HepG2 (cell line): Measurements from ENCODE around the gene C19orf38. TPM values are rescaled to one million over a fixed set of nuclear protein-coding genes. Genes with fewer than 3 reads are reported as not detected.
A peak's percentile ranks its signal among the peaks of the same experiment; 100 is the strongest.

ENCODE experiments used
- CEBPG ChIP-seq: IDR thresholded peaks from 2 replicates; pipeline ENCODE4 v1.6.1; 2016
- KLF6 ChIP-seq: IDR thresholded peaks from 2 replicates; pipeline ENCODE4 v1.8.0; 2016; ENCODE audit warnings: missing biosample characterization, missing genetic modification reagents
- MAZ ChIP-seq, 2 experiments: sonication (generic) in 1 of 2; formaldehyde crosslinking in 1 of 2; IDR thresholded peaks; 2 replicates each; pipeline versions ENCODE4 v1.5.0 to v1.6.1; 2012 to 2020; ENCODE audit warnings: low read depth in 2 of 2, mild to moderate bottlenecking in 2 of 2, borderline replicate concordance in 1 of 2, improper control_type of control experiment in 1 of 2, low read length in 1 of 2, missing genetic modification reagents in 1 of 2, moderate library complexity in 1 of 2
- NR2F6 ChIP-seq, 2 experiments: IDR thresholded peaks; 2 replicates each; pipeline ENCODE4 v1.6.1; 2016; ENCODE audit warnings: antibody characterized with exemption in 1 of 2, mild to moderate bottlenecking in 1 of 2
- PHF21A ChIP-seq: sonication (generic); formaldehyde crosslinking; IDR thresholded peaks from 2 replicates; pipeline ENCODE4 v1.5.0; 2020; ENCODE audit warnings: mild to moderate bottlenecking, missing genetic modification reagents
- REPIN1 ChIP-seq: sonication (generic); formaldehyde crosslinking; IDR thresholded peaks from 2 replicates; pipeline ENCODE4 v1.8.0; 2022; ENCODE audit warnings: missing genetic modification reagents, low read depth, mild to moderate bottlenecking, borderline replicate concordance
- RNF2 ChIP-seq: fragments of 450-650 bp; conservative IDR thresholded peaks from 2 replicates; pipeline ENCODE4 v1.6.1; 2016; ENCODE audit warnings: low read depth
- SMARCE1 ChIP-seq: fragments of 450-650 bp; IDR thresholded peaks from 2 replicates; pipeline ENCODE4 v1.6.1; 2017; ENCODE audit warnings: borderline replicate concordance
- SNAPC2 ChIP-seq: sonication (generic); formaldehyde crosslinking; IDR thresholded peaks from 2 replicates; pipeline ENCODE4 v1.8.1; 2022; ENCODE audit warnings: mild to moderate bottlenecking, missing genetic modification reagents
- YEATS2 ChIP-seq: sonication (generic); formaldehyde crosslinking; IDR thresholded peaks from 2 replicates; pipeline ENCODE4 v1.4.0; 2020; ENCODE audit warnings: missing genetic modification reagents, borderline replicate concordance
- ZNF225 ChIP-seq: sonication (generic); formaldehyde crosslinking; IDR thresholded peaks from 2 replicates; pipeline ENCODE4 v1.4.0; 2020; ENCODE audit warnings: mild to moderate bottlenecking, missing genetic modification reagents
- ZNF564 ChIP-seq: sonication (generic); formaldehyde crosslinking; IDR thresholded peaks from 2 replicates; pipeline ENCODE4 v1.8.1; 2023; ENCODE audit warnings: mild to moderate bottlenecking, missing genetic modification reagents
- ZNF660 ChIP-seq: sonication (generic); formaldehyde crosslinking; IDR thresholded peaks from 2 replicates; pipeline ENCODE4 v1.5.1; 2020; ENCODE audit warnings: mild to moderate bottlenecking, low read depth, missing genetic modification reagents, borderline replicate concordance
- ZNF678 ChIP-seq: sonication (generic); formaldehyde crosslinking; IDR thresholded peaks from 2 replicates; pipeline ENCODE4 v1.4.0; 2020; ENCODE audit warnings: mild to moderate bottlenecking, missing genetic modification reagents
- polyA plus RNA-seq, 8 experiments: library from polyadenylated mRNA; depleted of rRNA in 3 of 8; stranded (reverse) in 7 of 8; unstranded in 1 of 8; fragments of >200 nt; fragmentation: Illumina TruSeq in 4 of 8; extraction: Trizol in 4 of 8; gene quantifications; 2 replicates each; pipeline versions ENCODE4 v1.2.1 to v1.2.3, GENCODE V29; 2011 to 2016; ENCODE audit warnings: low read depth in 4 of 8, missing spikeins in 1 of 8, mixed read lengths in 1 of 8; ENCODE audit not compliant: insufficient read depth in 1 of 8
- total RNA-seq, 5 experiments: library from RNA; depleted of rRNA; stranded (reverse); fragments of >200 nt; fragmentation: Illumina TruSeq; extraction: Trizol; gene quantifications; 2 replicates each; pipeline ENCODE4 v1.2.3, GENCODE V29; 2016; ENCODE audit warnings: low read depth in 1 of 5
- TF ChIP-seq, protein P1 (sequence below): sonication (generic); formaldehyde crosslinking; IDR thresholded peaks from 2 replicates; pipeline ENCODE4 v1.8.1; 2023; ENCODE audit warnings: mild to moderate bottlenecking, missing genetic modification reagents
- TF ChIP-seq, protein P2 (sequence below): sonication (generic); formaldehyde crosslinking; IDR thresholded peaks from 2 replicates; pipeline ENCODE4 v1.8.0; 2022; ENCODE audit warnings: missing genetic modification reagents, mild to moderate bottlenecking, borderline replicate concordance
- TF ChIP-seq, protein P3 (sequence below), 2 experiments: sonication (generic) in 1 of 2; formaldehyde crosslinking in 1 of 2; IDR thresholded peaks; 2 replicates each; pipeline versions ENCODE4 v1.5.1 to v1.6.1; 2011 to 2020; ENCODE audit warnings: borderline replicate concordance in 1 of 2, low read depth in 1 of 2, low read length in 1 of 2, mild to moderate bottlenecking in 1 of 2, missing genetic modification reagents in 1 of 2, moderate library complexity in 1 of 2
- TF ChIP-seq, protein P4 (sequence below): IDR thresholded peaks from 2 replicates; pipeline ENCODE4 v1.6.1; 2018; ENCODE audit warnings: missing genetic modification reagents

Gene C19orf38
- total and polyA plus RNA-seq, 2 of the 13 experiments (the other 11 are each of a cell fraction or from before 2014, with no cell fraction given): 0.11 TPM; not detected in 1

DNA sequence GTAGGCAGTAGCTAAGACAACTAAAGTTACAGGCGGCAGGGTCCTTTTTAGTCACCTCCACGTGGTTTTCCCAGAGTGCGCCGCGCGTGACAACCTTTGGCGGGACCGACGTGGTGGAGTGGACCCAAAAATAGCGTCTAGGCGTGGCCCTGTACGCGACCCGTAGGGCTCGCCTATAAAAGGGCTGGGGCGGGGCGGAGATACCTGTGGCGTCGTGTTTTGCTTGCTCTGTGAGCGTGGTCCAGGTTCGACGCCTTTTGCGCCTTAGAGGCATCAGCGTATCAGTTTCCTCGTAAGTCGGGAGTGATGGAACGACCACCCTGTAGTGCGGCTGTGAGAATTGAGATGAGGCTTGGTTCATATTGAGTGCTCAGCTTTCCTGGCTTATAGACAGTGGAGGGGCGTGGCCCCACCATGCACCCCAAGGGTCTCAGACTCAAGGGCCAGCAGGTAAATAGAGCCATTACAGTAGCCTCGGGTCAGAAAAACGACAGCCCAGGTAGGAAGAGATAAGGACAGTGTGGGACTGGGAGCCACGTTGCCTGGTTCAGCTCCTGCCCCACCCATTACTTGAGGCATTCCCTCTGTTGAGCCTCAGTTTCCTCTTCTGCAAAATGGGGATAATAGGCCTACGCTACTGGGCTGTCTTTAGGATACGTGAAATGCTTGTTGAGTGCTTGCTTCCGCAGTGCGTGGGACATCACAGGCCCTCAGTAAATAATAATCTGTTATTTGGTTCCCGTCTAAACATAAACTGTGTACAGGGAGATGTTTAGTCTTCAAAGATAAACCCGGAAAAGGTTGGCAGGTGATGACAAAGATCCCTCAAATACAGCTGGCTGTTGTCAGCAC, 11.5 kb upstream of the C19orf38 start (continued):
- TF ChIP-seq, protein P1, sequence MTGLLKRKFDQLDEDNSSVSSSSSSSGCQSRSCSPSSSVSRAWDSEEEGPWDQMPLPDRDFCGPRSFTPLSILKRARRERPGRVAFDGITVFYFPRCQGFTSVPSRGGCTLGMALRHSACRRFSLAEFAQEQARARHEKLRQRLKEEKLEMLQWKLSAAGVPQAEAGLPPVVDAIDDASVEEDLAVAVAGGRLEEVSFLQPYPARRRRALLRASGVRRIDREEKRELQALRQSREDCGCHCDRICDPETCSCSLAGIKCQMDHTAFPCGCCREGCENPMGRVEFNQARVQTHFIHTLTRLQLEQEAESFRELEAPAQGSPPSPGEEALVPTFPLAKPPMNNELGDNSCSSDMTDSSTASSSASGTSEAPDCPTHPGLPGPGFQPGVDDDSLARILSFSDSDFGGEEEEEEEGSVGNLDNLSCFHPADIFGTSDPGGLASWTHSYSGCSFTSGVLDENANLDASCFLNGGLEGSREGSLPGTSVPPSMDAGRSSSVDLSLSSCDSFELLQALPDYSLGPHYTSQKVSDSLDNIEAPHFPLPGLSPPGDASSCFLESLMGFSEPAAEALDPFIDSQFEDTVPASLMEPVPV (CRISPR knock-in tag): peak; percentile 85; the same call in 1 of the 2 replicates
- 0 out of 2 replicates have a peak, but pooled peaks have one; percentile 49 for TF ChIP-seq ZNF678 (CRISPR knock-in tag)
- peak; percentile 58 for TF ChIP-seq ZNF225 (CRISPR knock-in tag)
- TF ChIP-seq ZNF564 (CRISPR knock-in tag): no peak
- no peak for TF ChIP-seq ZNF660
- TF ChIP-seq SNAPC2: peak; percentile 80; the same call in 1 of the 2 replicates
- peak; percentile 82; the same call in 1 of the 2 replicates for TF ChIP-seq RNF2
- TF ChIP-seq MAZ (IDR thresholded peaks at IDR 0.05; ENCODE audit: borderline replicate concordance, low read depth, low read length): no peak
- TF ChIP-seq MAZ (CRISPR knock-in tag; IDR thresholded peaks at IDR 0.05; ENCODE audit: low read depth): 0 out of 2 replicates have a peak, but pooled peaks have one; percentile 23
- TF ChIP-seq PHF21A (CRISPR knock-in tag): 0 out of 2 replicates have a peak, but pooled peaks have one; percentile 53
- TF ChIP-seq YEATS2 (CRISPR knock-in tag): 0 out of 2 replicates have a peak, but pooled peaks have one; percentile 14
- TF ChIP-seq KLF6 (CRISPR knock-in tag): peak; percentile 15; the same call in 1 of the 2 replicates
- no peak for TF ChIP-seq NR2F6 (IDR thresholded peaks at IDR 0.05)
- TF ChIP-seq NR2F6 (CRISPR knock-in tag; IDR thresholded peaks at IDR 0.05): 0 out of 2 replicates have a peak, but pooled peaks have one; percentile 5
- TF ChIP-seq REPIN1 (CRISPR knock-in tag): peak; percentile 58; the same call in 1 of the 2 replicates
- TF ChIP-seq, protein P2, sequence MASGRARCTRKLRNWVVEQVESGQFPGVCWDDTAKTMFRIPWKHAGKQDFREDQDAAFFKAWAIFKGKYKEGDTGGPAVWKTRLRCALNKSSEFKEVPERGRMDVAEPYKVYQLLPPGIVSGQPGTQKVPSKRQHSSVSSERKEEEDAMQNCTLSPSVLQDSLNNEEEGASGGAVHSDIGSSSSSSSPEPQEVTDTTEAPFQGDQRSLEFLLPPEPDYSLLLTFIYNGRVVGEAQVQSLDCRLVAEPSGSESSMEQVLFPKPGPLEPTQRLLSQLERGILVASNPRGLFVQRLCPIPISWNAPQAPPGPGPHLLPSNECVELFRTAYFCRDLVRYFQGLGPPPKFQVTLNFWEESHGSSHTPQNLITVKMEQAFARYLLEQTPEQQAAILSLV (CRISPR knock-in tag): peak; percentile 69; the same call in 1 of the 2 replicates
- TF ChIP-seq, protein P3, sequence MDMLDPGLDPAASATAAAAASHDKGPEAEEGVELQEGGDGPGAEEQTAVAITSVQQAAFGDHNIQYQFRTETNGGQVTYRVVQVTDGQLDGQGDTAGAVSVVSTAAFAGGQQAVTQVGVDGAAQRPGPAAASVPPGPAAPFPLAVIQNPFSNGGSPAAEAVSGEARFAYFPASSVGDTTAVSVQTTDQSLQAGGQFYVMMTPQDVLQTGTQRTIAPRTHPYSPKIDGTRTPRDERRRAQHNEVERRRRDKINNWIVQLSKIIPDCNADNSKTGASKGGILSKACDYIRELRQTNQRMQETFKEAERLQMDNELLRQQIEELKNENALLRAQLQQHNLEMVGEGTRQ (IDR thresholded peaks at IDR 0.05; ENCODE audit: low read depth, low read length): peak; percentile 60; the same call in 1 of the 2 replicates
- TF ChIP-seq, protein P3 (CRISPR knock-in tag; IDR thresholded peaks at IDR 0.05; ENCODE audit: borderline replicate concordance): peak; percentile 92
- peak; percentile 3; the same call in 1 of the 2 replicates for TF ChIP-seq CEBPG (CRISPR knock-in tag)
- TF ChIP-seq SMARCE1: no peak
- TF ChIP-seq, protein P4, sequence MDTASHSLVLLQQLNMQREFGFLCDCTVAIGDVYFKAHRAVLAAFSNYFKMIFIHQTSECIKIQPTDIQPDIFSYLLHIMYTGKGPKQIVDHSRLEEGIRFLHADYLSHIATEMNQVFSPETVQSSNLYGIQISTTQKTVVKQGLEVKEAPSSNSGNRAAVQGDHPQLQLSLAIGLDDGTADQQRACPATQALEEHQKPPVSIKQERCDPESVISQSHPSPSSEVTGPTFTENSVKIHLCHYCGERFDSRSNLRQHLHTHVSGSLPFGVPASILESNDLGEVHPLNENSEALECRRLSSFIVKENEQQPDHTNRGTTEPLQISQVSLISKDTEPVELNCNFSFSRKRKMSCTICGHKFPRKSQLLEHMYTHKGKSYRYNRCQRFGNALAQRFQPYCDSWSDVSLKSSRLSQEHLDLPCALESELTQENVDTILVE (CRISPR knock-in tag): no peak; the same call in 1 of the 2 replicates
